IMR-90 (cell line): Measurements from ENCODE around the gene ADGRG7. TPM values are rescaled to one million over a fixed set of nuclear protein-coding genes. Genes with fewer than 3 reads are reported as not detected.

Experiments used
- ATAC-seq: fragments of 200-7000 bp; cut with Tn5 transposase; 2 replicates; pipeline ENCODE4 v1.9.1; 2020; ENCODE audit warnings: low read depth, mild to moderate bottlenecking, moderate library complexity
- BruUV-seq: library from RNA; stranded (reverse); fragments of 400-500 nt; replicated peaks from 2 replicates; lab custom pipeline; 2021; lab: Mats Ljungman, UMichigan
- CTCF ChIA-PET: fragments of 300-600 bp; formaldehyde crosslinking; extraction: SDS; loops from one replicate; lab custom pipeline; 2021; ENCODE audit warnings: antibody characterized with exemption; lab: Yijun Ruan, JAX
- POLR2A ChIA-PET: fragments of 300-600 bp; sonication (Branson Sonifier 250); formaldehyde crosslinking; loops from one replicate; lab custom pipeline; 2022; ENCODE audit warnings: antibody characterized with exemption; ENCODE audit not compliant: unreplicated experiment; lab: Charles Lee
- DNase-seq: peaks from one replicate; pipeline ENCODE4 v3.0.0; 2013
- H2AFZ ChIP-seq: replicated peaks from 2 replicates; pipeline ENCODE3; 2013; ENCODE audit warnings: low read length, mild to moderate bottlenecking; ENCODE audit not compliant: poor library complexity
- H2AK5ac ChIP-seq: 2 replicates; pipeline ENCODE4 v1.6.1; 2013; ENCODE audit warnings: low read depth, low read length, inconsistent platforms
- H2AK9ac ChIP-seq: replicated peaks from 2 replicates; pipeline ENCODE3; 2013; ENCODE audit warnings: mild to moderate bottlenecking, low read depth, low read length, moderate library complexity; ENCODE audit not compliant: poor library complexity
- H2BK120ac ChIP-seq: 2 replicates; pipeline ENCODE4 v1.6.1; 2013; ENCODE audit warnings: low read depth, low read length, inconsistent platforms
- H2BK15ac ChIP-seq: 3 replicates; pipeline ENCODE4 v1.6.1; 2013; ENCODE audit warnings: low read depth, low read length, inconsistent platforms
- H2BK20ac ChIP-seq: 2 replicates; pipeline ENCODE4 v1.6.1; 2013; ENCODE audit warnings: low read depth, mild to moderate bottlenecking, inconsistent platforms, low read length, moderate library complexity
- H2BK5ac ChIP-seq: 2 replicates; pipeline ENCODE4 v1.6.1; 2013; ENCODE audit warnings: mild to moderate bottlenecking, low read depth, low read length, inconsistent platforms; ENCODE audit not compliant: poor library complexity, severe bottlenecking
- H3K14ac ChIP-seq: replicated peaks from 2 replicates; pipeline ENCODE4 v1.6.1; 2013; ENCODE audit warnings: low read depth, low read length, inconsistent platforms
- H3K18ac ChIP-seq: 2 replicates; pipeline ENCODE4 v1.6.1; 2013; ENCODE audit warnings: low read depth, low read length, control low read depth
- H3K23ac ChIP-seq: 2 replicates; pipeline ENCODE4 v1.6.1; 2013; ENCODE audit warnings: low read depth, low read length, inconsistent platforms
- H3K27ac ChIP-seq: 2 replicates; pipeline ENCODE4 v1.5.1; 2013; ENCODE audit warnings: mild to moderate bottlenecking, control low read depth, low read length; ENCODE audit not compliant: insufficient read depth
- H3K27me3 ChIP-seq: 2 replicates; pipeline ENCODE4 v1.6.1; 2013; ENCODE audit warnings: low read length; ENCODE audit not compliant: control insufficient read depth, insufficient read depth
- H3K36me3 ChIP-seq: 2 replicates; pipeline ENCODE4 v1.6.1; 2013; ENCODE audit warnings: low read length, mixed read lengths; ENCODE audit not compliant: control insufficient read depth, insufficient read depth
- H3K4ac ChIP-seq: 2 replicates; pipeline ENCODE4 v1.6.1; 2013; ENCODE audit warnings: low read depth, low read length, inconsistent platforms
- H3K4me1 ChIP-seq: 2 replicates; pipeline ENCODE4 v1.6.1; 2013; ENCODE audit warnings: low read length, mixed read lengths; ENCODE audit not compliant: control insufficient read depth, insufficient read depth
- H3K4me2 ChIP-seq: 2 replicates; pipeline ENCODE4 v1.6.1; 2013; ENCODE audit warnings: low read depth, mild to moderate bottlenecking, control low read depth, low read length, moderate library complexity
- H3K4me3 ChIP-seq: 2 replicates; pipeline ENCODE4 v1.5.1; 2013; ENCODE audit warnings: low read depth, mild to moderate bottlenecking, control low read depth, low read length, moderate library complexity; ENCODE audit not compliant: insufficient read depth
- H3K56ac ChIP-seq: 2 replicates; pipeline ENCODE4 v1.6.1; 2013; ENCODE audit warnings: low read length, inconsistent platforms; ENCODE audit not compliant: insufficient read depth; ENCODE audit errors: extremely low read depth
- H3K79me1 ChIP-seq, 2 experiments: 2 replicates each; pipeline ENCODE4 v1.6.1; 2013; ENCODE audit warnings: low read length in 2 of 2, inconsistent platforms in 1 of 2, low read depth in 1 of 2
- H3K9ac ChIP-seq: 2 replicates; pipeline ENCODE4 v1.6.1; 2013; ENCODE audit warnings: low read depth, low read length, control low read depth
- H3K9me1 ChIP-seq: 2 replicates; pipeline ENCODE4 v1.6.1; 2013; ENCODE audit warnings: low read length, inconsistent platforms; ENCODE audit not compliant: insufficient read depth
- H3K9me3 ChIP-seq: 2 replicates; pipeline ENCODE4 v1.6.1; 2013; ENCODE audit warnings: low read length; ENCODE audit not compliant: control insufficient read depth, insufficient read depth
- H4K20me1 ChIP-seq: 2 replicates; pipeline ENCODE4 v1.6.1; 2013; ENCODE audit warnings: low read length, inconsistent platforms; ENCODE audit not compliant: insufficient read depth
- H4K5ac ChIP-seq: 2 replicates; pipeline ENCODE4 v1.6.1; 2013; ENCODE audit warnings: mild to moderate bottlenecking, low read depth, low read length, control low read depth
- H4K8ac ChIP-seq, 2 experiments: 2 replicates each; pipeline ENCODE4 v1.6.1; 2013; ENCODE audit warnings: low read depth in 2 of 2, low read length in 2 of 2, control low read depth in 1 of 2, inconsistent platforms in 1 of 2
- H4K91ac ChIP-seq: 2 replicates; pipeline ENCODE4 v1.6.1; 2013; ENCODE audit warnings: low read depth, low read length, inconsistent platforms; ENCODE audit not compliant: insufficient read depth
- BHLHE40 ChIP-seq: fragments of 150-350 bp; IDR thresholded peaks from 2 replicates; pipeline ENCODE4 v1.6.1; 2016; ENCODE audit warnings: mild to moderate bottlenecking, low read depth, low read length
- CEBPB ChIP-seq: IDR thresholded peaks from 2 replicates; pipeline ENCODE4 v1.6.1; 2012; ENCODE audit warnings: low read depth, low read length, improper control_type of control experiment
- FOS ChIP-seq: fragments of 150-350 bp; IDR thresholded peaks from 2 replicates; pipeline ENCODE4 v1.6.1; 2016; ENCODE audit warnings: low read depth, low read length
- POLR2A ChIP-seq: IDR thresholded peaks from 2 replicates; pipeline ENCODE4 v1.6.1; 2012; ENCODE audit warnings: mild to moderate bottlenecking, low read depth, low read length
- WGBS, 2 experiments: methylation state at CpG; one replicate each; pipeline versions ENCODE4 v1.1.5 to v1.1.7; 2013; ENCODE audit warnings: missing lambda C conversion rate in 2 of 2; ENCODE audit not compliant: insufficient read length in 1 of 2; ENCODE audit errors: extremely low coverage in 2 of 2; 5-methylcytosine and 5-hydroxymethylcytosine counted together
- dilution Hi-C: fragments of 300-500 bp; cut with HindIII; formaldehyde crosslinking; loops from one replicate; pipeline ENCODE4 v1.14.3; 2018; ENCODE audit warnings: low sequenced_read_pairs; ENCODE audit not compliant: unreplicated experiment
- in situ Hi-C: fragments of 300-500 bp; cut with MboI; formaldehyde crosslinking; loops from 3 replicates; pipeline ENCODE4 v1.14.3; 2019; ENCODE audit warnings: low sequenced_read_pairs, inconsistent platforms, mixed read lengths
- intact Hi-C: fragments of 100-400 bp; cut with micrococcal nuclease; formaldehyde crosslinking; loops from 2 replicates; pipeline ENCODE4 v1.10.0; 2022
- polyA plus RNA-seq, 3 experiments: library from polyadenylated mRNA; depleted of rRNA; stranded (reverse); fragments of >200 nt; gene quantifications; 2 replicates each; pipeline ENCODE4 v1.2.3, GENCODE V29; 2012; ENCODE audit warnings: low replicate concordance in 1 of 3
- total RNA-seq: library from RNA; depleted of rRNA; stranded (reverse); fragments of >200 nt; gene quantifications from 2 replicates; pipeline ENCODE4 v1.2.3, GENCODE V29; 2012

The ADGRG7 gene
- total and polyA plus RNA-seq, 2 of the 4 experiments (the other 2 are of a cell fraction), result not detected

DNA sequence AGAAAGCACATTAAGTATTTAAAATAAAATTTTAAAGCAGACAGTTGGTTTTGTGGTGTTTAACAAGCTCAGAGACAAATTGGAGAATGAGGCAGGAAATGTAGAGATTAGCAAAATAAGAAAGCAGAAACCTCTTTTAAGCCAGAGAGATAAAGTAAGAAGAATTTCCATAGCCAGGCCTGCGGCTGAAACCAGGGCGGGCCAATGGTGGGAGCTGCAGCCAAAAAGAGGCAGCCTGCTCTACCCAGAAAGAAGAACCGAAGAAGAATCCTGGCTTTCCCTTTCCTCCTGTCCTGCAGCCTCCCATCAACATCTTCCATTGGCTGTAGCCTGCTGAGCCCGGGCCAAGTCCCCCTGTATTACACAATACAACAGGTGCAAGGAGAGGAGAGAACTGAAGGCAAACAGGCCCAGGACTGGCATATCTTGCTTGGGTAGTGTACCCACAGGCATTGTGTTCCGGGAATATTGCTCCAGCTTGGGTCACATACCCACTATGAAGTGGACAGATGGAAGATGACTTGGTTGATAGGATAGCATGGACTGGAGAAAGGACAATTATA, 88.4 kb downstream of the ADGRG7 start:
- Histone ChIP-seq H2BK20ac (no peak overlapping the region), H3K4me1 (no peaks in the 10 kb centered on the region; the same call in 1 of the 2 replicates), H3K27me3 (peaks cover 31% of the 10 kb centered on the region), H4K20me1 (no peaks in the 10 kb centered on the region), H3K9me1 (no peaks in the 10 kb centered on the region), H3K23ac (no peak overlapping the region), H3K4me3 (no peak overlapping the region), H3K14ac (no peak overlapping the region), H2AK9ac (no peak overlapping the region), H3K4me2 (no peak overlapping the region), H2BK15ac (no peak overlapping the region), H3K18ac (no peak overlapping the region), H2BK5ac (no peak overlapping the region), H3K27ac (no peak overlapping the region), H4K8ac (no peak overlapping the region), H3K79me1 (no peaks in the 10 kb centered on the region), H2AK5ac (no peak overlapping the region), H3K4ac (no peak overlapping the region), H4K91ac (no peak overlapping the region), H2BK120ac (no peak overlapping the region), H3K56ac (no peak overlapping the region), H3K36me3 (no peaks in the 10 kb centered on the region), H3K9me3 (0 out of 2 replicates have a peak, but pooled peaks cover 2% of the 10 kb centered on the region), H3K9ac (no peak overlapping the region), H4K5ac (no peak overlapping the region), H2AFZ (peak overlapping the region; percentile 13)
- dilution Hi-C loops, result no loop called here
- intact Hi-C loops, result no loop called here
- no peak for ATAC-seq
- ChIA-PET CTCF (no interaction called here), POLR2A (no interaction called here)
- no TSS peak for BruUV-seq
- TF ChIP-seq BHLHE40 (no peak), FOS (no peak), CEBPB (0 out of 2 replicates have a peak, but pooled peaks have one; percentile 18), POLR2A (no peak)
- in situ Hi-C loops, result no loop called here
- DNase-seq, result no peak
- WGBS, 2 experiments, result no CpG with 5 or more reads among the region's 5 CpGs
